ENCODE results near the gene CFAP299.
"Not testable (repeated sequence)": the region's sequence is repeated elsewhere in the genome, so short reads cannot be mapped to it uniquely, and the experiment has no call there.

GRCh38 chr4:80687736-80688135 lies 352.2 kb downstream of the CFAP299 start:
- not testable (repeated sequence) for TF ChIP-seq CTCF (IDR thresholded peaks at IDR 0.05); REST (IDR thresholded peaks at IDR 0.05); POLR2AphosphoS2 (conservative IDR thresholded peaks at IDR 0.05; ENCODE audit: low read length); POLR2A (IDR thresholded peaks at IDR 0.05; ENCODE audit: low read length); NR3C1 (IDR thresholded peaks at IDR 0.05); MAX (IDR thresholded peaks at IDR 0.05); EP300 (IDR thresholded peaks at IDR 0.05)

Measured in A549 (cell line).